HG03520 (cell line): Measurements from ENCODE around the gene PEMT.

Experiments used
- ATAC-seq: cut with Tn5 transposase; IDR thresholded peaks from one replicate; pipeline ENCODE4 v1.9.1; 2021; ENCODE audit warnings: mild to moderate bottlenecking, moderate library complexity; ENCODE audit not compliant: unreplicated experiment

PEMT gene

DNA sequence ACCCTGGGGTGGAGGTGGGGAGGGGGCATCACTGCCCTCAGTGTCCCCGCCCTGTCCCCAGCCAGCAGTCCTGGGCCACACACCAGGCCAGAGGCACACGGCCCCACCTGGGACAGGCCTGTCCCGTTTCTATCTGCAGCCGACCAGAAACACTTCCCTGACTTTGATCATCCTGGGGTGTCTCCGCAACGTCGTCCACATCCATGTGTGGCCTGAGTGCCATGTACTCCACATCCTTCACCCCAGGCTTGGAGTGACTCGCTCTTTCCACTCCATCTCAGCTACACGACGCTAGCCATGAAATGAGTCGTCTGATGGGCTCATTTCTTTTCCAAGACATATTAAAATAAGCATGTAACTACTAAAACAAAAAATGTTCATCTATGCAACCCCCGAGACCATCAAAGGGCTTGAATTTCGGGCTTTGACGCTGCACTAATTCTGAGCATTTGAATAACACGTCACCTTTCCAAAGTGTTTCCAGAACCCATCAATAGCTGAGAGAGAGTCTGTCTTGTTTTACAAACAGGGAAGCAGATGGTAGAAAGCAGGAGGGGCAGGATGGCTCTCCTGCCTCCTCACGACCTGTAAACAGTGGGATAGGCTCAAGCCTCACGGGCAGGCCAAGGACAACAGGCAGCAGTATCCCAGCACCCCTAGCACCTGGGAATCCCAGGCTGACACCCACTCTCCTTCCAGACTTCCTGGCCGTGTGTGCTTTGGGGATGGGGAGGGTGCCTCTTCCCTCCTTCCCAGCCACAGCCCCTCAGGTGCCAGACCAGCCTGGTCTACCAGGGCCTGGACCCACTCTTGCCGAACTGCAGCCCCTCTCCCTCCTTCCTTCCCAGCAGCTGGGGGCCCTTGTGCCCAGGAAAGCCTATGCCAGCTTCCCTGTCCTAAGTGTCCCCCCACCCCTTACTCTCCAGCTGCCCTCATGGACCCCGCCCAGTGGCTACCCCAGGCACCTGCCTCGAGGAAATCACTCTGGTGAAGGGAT lies 75.3 kb downstream of the PEMT start:
- no peak for ATAC-seq

DNA sequence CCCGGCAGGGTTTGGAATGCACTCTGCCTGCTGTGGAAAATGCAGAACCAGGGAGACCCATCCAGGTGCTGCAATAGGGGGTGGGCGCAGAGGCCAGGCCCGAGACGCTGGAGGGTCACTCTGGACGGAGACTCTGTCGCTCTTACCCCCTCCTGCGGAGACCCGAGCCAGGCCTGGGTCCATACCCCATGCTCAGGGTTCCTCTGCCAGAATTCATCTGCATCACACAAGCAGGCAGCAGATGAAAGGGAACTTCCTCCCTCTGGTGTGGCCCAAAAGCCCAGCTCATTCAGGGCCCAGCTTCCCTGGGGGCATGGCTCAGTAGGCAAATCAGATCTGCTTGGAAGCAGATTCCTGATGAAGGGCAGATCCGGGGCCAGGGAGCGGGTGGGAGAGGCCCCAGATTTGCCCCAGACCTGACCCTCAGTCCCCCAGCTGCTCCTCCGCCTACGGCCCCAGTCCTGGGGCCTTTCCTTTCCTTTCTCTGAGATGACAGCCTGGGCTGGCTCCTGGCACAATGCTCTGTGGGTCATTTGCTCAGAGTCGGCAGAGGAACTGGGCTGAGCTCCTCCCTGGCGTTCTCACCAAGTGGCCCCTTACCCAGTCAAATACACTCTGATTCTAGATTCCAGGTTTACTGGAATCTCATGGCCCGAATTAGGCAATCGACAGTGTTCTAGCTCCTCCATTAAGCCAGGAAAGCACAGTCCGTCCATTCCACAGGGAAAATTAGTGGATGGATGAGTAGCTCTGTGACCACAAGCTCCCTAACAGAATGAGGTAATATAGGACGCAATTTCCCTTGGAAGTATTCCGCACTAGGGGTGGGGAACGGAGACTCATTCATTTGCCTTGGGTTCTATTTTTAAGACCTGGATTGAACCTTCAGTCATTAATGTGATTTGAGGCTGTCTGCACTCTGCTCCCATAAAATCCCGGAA lies 76.2 kb downstream of the PEMT start:
- ATAC-seq: no peak

GRCh38 chr17:17514361-17514992 lies 77.0 kb downstream of the PEMT start:
- no peak for ATAC-seq

- ATAC-seq: no peak
Measured at GRCh38 chr17:17513626-17514025, 77.9 kb downstream of the PEMT start.

DNA sequence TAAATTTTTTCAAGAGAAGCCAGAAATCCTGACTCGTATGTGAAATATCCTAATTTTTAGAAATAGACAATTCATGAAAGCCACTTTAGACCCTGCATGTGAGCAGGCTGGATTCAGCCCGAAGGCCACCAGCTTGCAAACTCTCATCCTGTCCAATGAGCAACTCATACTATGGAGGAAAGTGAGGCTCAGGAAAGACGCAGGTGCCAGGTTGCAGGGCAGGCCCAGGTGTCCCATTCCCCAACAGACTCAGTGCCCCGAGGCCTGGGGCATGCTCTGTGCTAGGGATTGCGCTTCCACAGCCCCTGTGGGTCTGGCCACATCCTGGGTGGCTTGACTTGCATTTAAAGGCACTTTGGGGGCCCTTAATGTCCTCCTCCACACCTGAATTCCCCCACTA lies 78.6 kb downstream of the PEMT start:
- no peak for ATAC-seq

DNA sequence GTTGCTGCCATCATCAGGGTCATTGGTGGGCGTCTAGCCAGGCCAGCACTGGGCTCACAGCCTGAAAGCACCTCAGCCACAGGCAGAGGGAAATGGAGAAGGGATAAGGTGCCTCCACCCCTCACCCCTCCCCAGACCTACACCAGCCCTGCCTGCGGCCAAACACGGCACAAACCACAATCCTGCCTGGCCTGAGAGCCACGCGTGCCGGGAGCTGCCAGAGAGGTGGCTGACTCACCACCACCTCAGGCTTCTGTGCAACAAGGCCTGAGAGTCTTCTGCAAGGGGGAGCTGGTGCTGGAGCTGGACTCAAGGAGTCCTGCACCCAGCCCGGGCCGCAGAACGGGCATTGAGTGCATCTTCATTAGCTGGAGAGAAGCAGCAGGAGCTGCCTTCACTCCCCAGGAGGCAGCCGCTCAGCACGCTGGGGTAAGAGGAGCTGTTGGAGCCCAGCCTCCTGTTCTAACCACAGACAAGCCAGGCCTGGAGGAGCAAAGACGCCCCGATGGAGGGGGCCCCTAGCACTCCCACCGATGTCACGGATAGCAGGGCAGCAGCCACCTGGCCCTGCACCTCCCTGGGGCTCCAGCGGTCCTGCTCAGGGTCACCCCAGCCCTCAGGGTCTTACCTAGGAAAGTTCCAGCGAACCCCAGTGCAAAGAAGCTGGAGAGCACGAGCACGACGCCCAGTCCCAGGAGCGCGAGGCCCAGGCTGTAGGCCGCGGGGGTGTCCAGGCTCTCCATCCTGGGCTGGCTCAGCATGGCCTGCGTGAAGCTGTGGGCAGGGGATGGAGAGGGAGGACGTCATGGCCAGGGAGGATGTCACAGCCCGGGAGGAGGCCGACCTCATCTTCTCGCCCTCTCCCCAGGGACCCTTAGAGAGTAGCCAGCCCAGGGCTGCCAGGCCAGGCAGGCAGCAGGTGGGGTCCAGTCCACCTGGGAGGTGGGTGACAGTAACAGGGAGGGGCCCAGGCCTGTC lies 79.3 kb downstream of the PEMT start:
- ATAC-seq: no peak

DNA sequence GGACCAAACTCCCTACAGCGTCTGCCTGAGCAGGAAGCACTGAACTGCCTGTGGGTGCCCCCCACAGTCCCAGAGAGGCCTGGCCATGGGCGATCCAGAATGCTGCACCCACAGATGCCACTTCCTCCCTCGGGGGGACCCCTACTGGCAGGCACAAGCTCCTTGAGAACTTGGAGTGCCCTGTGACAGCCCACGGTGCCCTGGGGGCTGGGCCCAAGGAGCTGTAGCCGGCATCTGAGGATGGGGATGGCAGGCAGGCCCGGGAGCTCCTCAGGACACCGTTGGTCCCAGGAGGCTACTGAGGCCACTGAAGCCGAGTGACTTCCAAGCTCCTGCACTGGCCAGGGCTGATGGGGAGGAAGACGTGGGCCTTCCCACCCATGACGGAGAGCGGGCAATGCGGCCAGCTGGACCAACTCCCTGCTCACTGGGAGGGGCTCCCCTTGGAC lies 80.2 kb downstream of the PEMT start:
- ATAC-seq: no peak

GRCh38 chr17:17510456-17511292 lies 80.8 kb downstream of the PEMT start:
- ATAC-seq: no peak

DNA sequence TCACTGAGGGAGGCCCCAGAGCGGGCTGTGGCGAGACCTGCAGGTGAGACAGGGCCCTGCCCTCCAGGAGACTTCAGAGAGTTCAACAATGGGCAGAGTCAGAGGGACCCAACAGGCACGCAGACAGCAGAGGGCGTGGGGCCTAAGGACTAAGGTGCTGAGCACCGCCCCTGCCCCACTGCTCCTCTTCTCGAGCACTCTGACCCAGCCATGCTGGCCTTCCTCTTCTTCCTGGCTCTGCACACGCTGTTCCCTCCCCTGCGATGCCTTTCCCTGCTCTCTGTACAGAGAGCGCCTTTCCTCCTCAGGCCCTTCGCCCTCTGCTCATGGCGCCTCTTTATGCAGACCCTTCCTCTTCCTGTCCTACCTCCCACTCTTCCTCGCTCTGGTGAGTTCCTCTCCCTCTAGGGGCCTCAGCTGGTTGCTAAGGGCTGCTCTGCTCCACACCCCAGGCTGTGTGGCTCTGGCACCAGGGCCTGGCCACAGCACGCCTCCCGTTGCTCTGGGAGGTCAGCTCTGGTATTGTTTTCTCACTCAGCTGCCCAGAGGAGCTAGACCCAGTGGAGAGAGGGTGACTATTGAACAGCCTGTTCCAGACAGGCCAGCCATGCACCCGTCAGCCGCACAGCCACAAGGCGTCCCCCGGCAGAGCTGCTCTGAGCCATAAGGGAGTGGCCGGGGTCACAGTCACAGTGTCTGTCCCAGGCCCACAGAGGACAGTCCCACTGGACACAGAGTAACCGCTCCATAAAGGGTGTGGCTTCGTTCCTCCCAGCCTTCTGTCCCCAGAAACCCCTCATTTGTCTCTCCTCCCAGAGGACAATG lies 81.7 kb downstream of the PEMT start:
- ATAC-seq: no peak

- ATAC-seq: no peak
Measured at GRCh38 chr17:17508646-17509591, 82.6 kb downstream of the PEMT start.

GRCh38 chr17:17508019-17508535 lies 83.4 kb downstream of the PEMT start:
- ATAC-seq: no peak

DNA sequence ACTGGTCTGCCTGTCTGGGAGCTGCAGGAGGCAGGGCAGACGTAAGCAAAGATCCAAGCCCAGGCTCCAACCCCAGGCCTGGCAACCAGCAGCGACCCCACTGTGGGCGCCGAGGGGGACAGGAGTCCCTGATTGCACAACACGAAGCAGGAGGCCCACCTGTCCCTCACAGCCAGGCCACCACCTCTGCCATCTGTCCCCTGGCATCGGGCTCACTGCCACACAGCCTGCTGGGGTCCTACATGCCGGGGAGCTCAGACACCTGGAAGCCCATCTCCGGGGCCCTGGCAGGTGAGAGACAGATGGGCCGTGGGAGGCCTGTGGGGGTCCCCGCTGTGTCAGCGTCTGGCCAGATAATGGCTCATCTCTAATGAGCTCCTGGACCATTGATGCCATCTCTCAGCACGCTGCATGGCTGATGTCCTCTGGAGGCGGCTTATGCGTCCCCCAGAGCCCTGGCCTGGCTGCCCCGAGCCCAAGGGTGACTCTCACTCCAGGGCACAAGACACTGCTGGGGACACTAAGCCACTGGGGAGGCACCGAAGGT lies 84.0 kb downstream of the PEMT start:
- ATAC-seq: no peak

GRCh38 chr17:17506893-17507464 lies 84.5 kb downstream of the PEMT start:
- no peak for ATAC-seq

- ATAC-seq: no peak
Measured at GRCh38 chr17:17506181-17506741, 85.2 kb downstream of the PEMT start.

DNA sequence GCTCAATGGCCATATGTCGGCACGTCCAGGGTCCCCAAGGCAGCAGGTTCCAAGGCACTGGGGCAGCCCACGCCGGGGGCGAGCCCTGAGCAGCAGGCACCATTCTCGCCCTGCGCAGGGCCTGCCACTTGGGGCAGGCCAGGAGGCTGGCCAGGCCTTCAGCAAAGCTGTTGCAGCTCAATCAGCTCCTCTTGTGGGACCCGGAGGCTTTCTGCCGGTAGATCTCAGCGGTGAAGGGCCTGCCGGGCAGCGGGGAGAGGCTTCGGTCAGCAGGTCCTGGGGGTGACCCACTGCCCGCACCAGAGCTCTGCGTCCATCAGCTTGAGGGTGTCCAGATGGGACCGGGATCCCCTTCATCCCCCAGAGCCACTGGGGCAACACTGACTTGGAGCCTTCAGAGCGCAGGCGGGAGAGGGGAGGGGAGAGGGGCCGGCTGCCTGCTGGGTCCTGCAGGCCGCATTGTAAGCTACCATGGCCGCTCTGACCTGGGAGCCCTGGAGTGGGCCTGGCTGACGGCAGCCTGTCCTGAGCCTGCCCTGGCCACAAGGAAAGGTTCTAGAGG lies 85.8 kb downstream of the PEMT start:
- ATAC-seq: no peak
